Fibroblast of the aortic adventitia (primary cell): ENCODE measurements around the gene COL19A1. TPM values are rescaled to one million over a fixed set of nuclear protein-coding genes. Genes with fewer than 3 reads are reported as not detected.

Experiments
- DNase-seq: peaks from one replicate; pipeline ENCODE4 v3.0.0-alpha.2; 2010; ENCODE audit warnings: low read depth
- H3K4me3 ChIP-seq: 2 replicates; pipeline ENCODE4 v1.5.1; 2011; ENCODE audit warnings: low read depth, mild to moderate bottlenecking, control low read depth, low read length, moderate library complexity
- CTCF ChIP-seq: IDR thresholded peaks from 2 replicates; pipeline ENCODE4 v1.5.1; 2011; ENCODE audit warnings: mild to moderate bottlenecking, low read length, control low read depth, inconsistent platforms; ENCODE audit not compliant: insufficient read depth
- total RNA-seq: library from RNA; depleted of rRNA; stranded (reverse); fragments of >200 nt; gene quantifications from 2 replicates; pipeline ENCODE4 v1.2.3, GENCODE V29; 2012; ENCODE audit warnings: low replicate concordance

COL19A1 gene
- total RNA-seq, 1 donor: 0.09 TPM

- DNase-seq: no peak
- H3K4me3 ChIP-seq: no peak overlapping the region
- TF ChIP-seq CTCF: no peak
These were observed 207.3 kb downstream of the COL19A1 start for GRCh38 chr6:70073637-70074036.

GRCh38 chr6:70079241-70079640, 212.9 kb downstream of the COL19A1 start:
- DNase-seq: no peak
- TF ChIP-seq CTCF: no peak

GRCh38 chr6:70080443-70081070, 214.2 kb downstream of the COL19A1 start:
- no peak overlapping the region for H3K4me3 ChIP-seq
- no peak for TF ChIP-seq CTCF
- no peak for DNase-seq

More at GRCh38 chr6:70079241-70079640, 212.9 kb downstream of the COL19A1 start:
- H3K4me3 ChIP-seq: no peak overlapping the region

GRCh38 chr6:70082830-70083229, 216.5 kb downstream of the COL19A1 start:
- DNase-seq: no peak
- H3K4me3 ChIP-seq: no peak overlapping the region
- no peak for TF ChIP-seq CTCF

- H3K4me3 ChIP-seq: no peak overlapping the region
- no peak for DNase-seq
These were observed 220.4 kb downstream of the COL19A1 start for GRCh38 chr6:70086806-70087205.

GRCh38 chr6:70094156-70094555, 227.8 kb downstream of the COL19A1 start:
- DNase-seq: no peak
- no peak for TF ChIP-seq CTCF
- H3K4me3 ChIP-seq: no peak overlapping the region

More at GRCh38 chr6:70086806-70087205, 220.4 kb downstream of the COL19A1 start:
- no peak for TF ChIP-seq CTCF

GRCh38 chr6:70099732-70100131, 233.4 kb downstream of the COL19A1 start:
- TF ChIP-seq CTCF: no peak
- DNase-seq: no peak
- H3K4me3 ChIP-seq: no peak overlapping the region
